Osteoblast (primary cell): ENCODE measurements around the gene TNNI2. TPM values are rescaled to one million over a fixed set of nuclear protein-coding genes. Genes with fewer than 3 reads are reported as not detected.

Source experiments
- DNase-seq: peaks from one replicate; pipeline ENCODE4 v3.0.0; 2011; ENCODE audit warnings: low spot score, mixed read lengths; ENCODE audit not compliant: insufficient read length; ENCODE audit errors: missing footprints
- H2AFZ ChIP-seq: 2 replicates; pipeline ENCODE4 v1.6.0; 2011; ENCODE audit warnings: mild to moderate bottlenecking, low read length
- H3K27ac ChIP-seq: 2 replicates; pipeline ENCODE4 v1.5.1; 2011; ENCODE audit warnings: mild to moderate bottlenecking, low read depth, low read length, moderate library complexity
- H3K27me3 ChIP-seq: 2 replicates; pipeline ENCODE4 v1.6.0; 2012; ENCODE audit warnings: mild to moderate bottlenecking, control low read depth, inconsistent platforms, low read length, moderate library complexity; ENCODE audit not compliant: insufficient read depth
- H3K36me3 ChIP-seq: 2 replicates; pipeline ENCODE4 v1.5.1; 2011; ENCODE audit warnings: mild to moderate bottlenecking, low read length, control low read depth, moderate library complexity; ENCODE audit not compliant: insufficient read depth
- H3K4me1 ChIP-seq: 2 replicates; pipeline ENCODE4 v1.5.1; 2011; ENCODE audit warnings: mild to moderate bottlenecking, low read length, control low read depth, moderate library complexity; ENCODE audit not compliant: insufficient read depth
- H3K4me2 ChIP-seq: 2 replicates; pipeline ENCODE4 v1.6.0; 2011; ENCODE audit warnings: mild to moderate bottlenecking, low read length; ENCODE audit not compliant: insufficient read depth
- H3K4me3 ChIP-seq: fragments of 200-600 bp; sonication (generic); 3 replicates; pipeline ENCODE4 v1.5.1; 2012; ENCODE audit warnings: mild to moderate bottlenecking, low read length, inconsistent platforms; ENCODE audit not compliant: insufficient read depth
- H3K79me2 ChIP-seq: 2 replicates; pipeline ENCODE4 v1.6.0; 2012; ENCODE audit warnings: mild to moderate bottlenecking, low read length, control low read depth, inconsistent platforms; ENCODE audit not compliant: insufficient read depth
- H3K9me3 ChIP-seq: 2 replicates; pipeline ENCODE4 v1.5.1; 2011; ENCODE audit warnings: low read depth, low read length, control low read depth
- H4K20me1 ChIP-seq: 2 replicates; pipeline ENCODE4 v1.6.0; 2012; ENCODE audit warnings: mild to moderate bottlenecking, low read length, control low read depth; ENCODE audit not compliant: insufficient read depth
- total RNA-seq: library from RNA; depleted of rRNA; stranded (reverse); fragments of >200 nt; gene quantifications from 2 replicates; pipeline ENCODE4 v1.2.3, GENCODE V29; 2012
- TF ChIP-seq, protein P1 (sequence below): IDR thresholded peaks from 2 replicates; pipeline ENCODE4 v1.5.1; 2011; ENCODE audit warnings: mild to moderate bottlenecking, low read depth, low read length, moderate library complexity; ENCODE audit errors: extremely low read depth

Gene TNNI2
- total RNA-seq, 1 donor: not detected

DNA sequence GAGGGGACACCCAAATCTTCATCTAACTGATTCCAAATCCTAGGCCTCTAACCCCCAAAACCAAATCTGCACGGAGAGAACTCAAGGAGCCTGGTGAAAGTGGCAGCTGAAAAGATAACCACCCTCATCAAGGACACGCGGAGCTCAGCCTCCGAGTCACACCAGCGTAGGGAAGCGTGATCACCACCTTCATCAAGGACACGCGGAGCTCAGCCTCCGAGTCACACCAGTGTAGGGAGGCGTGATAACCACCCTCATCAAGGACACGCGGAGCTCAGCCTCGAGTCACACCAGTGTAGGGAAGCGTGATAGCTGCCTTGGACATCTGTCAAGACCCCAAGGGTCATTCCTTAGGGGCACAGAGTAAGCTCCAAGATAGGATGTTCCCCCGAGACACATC is 33.3 kb upstream of the TNNI2 start:
- H3K27ac ChIP-seq: no peak overlapping the region
- DNase-seq: no peak
- H3K27me3 ChIP-seq: peaks cover 17% of the 10 kb centered on the region
- H3K4me1 ChIP-seq: no peaks in the 10 kb centered on the region
- TF ChIP-seq, protein P1, sequence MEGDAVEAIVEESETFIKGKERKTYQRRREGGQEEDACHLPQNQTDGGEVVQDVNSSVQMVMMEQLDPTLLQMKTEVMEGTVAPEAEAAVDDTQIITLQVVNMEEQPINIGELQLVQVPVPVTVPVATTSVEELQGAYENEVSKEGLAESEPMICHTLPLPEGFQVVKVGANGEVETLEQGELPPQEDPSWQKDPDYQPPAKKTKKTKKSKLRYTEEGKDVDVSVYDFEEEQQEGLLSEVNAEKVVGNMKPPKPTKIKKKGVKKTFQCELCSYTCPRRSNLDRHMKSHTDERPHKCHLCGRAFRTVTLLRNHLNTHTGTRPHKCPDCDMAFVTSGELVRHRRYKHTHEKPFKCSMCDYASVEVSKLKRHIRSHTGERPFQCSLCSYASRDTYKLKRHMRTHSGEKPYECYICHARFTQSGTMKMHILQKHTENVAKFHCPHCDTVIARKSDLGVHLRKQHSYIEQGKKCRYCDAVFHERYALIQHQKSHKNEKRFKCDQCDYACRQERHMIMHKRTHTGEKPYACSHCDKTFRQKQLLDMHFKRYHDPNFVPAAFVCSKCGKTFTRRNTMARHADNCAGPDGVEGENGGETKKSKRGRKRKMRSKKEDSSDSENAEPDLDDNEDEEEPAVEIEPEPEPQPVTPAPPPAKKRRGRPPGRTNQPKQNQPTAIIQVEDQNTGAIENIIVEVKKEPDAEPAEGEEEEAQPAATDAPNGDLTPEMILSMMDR: no peak
- H3K36me3 ChIP-seq: no peaks in the 10 kb centered on the region
- no peaks in the 10 kb centered on the region for H4K20me1 ChIP-seq
- no peaks in the 10 kb centered on the region for H3K9me3 ChIP-seq
- H2AFZ ChIP-seq: no peak overlapping the region
- no peak overlapping the region for H3K4me3 ChIP-seq
- no peaks in the 10 kb centered on the region for H3K79me2 ChIP-seq
- no peak overlapping the region for H3K4me2 ChIP-seq

DNA sequence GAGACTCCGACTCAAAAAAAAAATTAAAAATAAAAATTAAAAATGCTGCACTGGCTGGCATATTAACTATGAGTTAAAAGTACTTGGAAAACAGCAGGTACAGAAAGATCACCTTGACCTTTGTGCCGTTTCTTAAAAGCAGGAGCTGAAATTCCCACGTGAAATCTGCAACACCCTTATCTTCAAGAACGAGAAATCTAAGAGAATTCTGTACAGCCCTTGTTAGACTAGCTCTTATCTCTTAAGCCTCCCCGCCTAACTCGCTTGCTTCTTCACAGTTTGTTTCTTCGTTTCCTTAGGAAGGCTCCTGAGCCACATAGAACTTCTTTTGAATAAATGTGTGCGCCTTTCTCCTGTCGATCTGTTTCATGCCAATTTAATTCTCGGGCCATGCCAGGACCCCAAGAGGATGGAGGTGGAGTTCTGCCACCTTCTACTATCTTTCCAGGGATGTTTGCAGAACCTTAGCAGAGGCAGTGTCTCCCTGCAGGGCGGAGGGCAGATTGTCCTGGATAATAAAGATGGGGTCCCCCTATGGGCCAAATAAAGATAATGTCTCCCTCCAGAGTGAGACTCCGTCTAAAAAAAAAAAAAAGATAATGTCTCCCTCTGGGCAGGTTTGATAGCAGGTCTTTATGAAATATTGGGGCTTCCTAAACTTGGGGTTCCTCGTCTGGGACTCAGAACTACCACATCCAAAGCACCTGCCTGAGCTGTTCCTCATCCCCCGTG is 31.4 kb upstream of the TNNI2 start:
- no peaks in the 10 kb centered on the region for H3K36me3 ChIP-seq
- H2AFZ ChIP-seq: no peak overlapping the region
- no peaks in the 10 kb centered on the region for H4K20me1 ChIP-seq
- H3K4me2 ChIP-seq: no peak overlapping the region
- peak; percentile 74 for DNase-seq
- no peaks in the 10 kb centered on the region for H3K4me1 ChIP-seq
- no peak overlapping the region for H3K27ac ChIP-seq
- peaks cover 13% of the 10 kb centered on the region for H3K27me3 ChIP-seq
- H3K79me2 ChIP-seq: no peaks in the 10 kb centered on the region
- TF ChIP-seq, protein P1: no peak
- no peaks in the 10 kb centered on the region for H3K9me3 ChIP-seq
- no peak overlapping the region for H3K4me3 ChIP-seq

DNA sequence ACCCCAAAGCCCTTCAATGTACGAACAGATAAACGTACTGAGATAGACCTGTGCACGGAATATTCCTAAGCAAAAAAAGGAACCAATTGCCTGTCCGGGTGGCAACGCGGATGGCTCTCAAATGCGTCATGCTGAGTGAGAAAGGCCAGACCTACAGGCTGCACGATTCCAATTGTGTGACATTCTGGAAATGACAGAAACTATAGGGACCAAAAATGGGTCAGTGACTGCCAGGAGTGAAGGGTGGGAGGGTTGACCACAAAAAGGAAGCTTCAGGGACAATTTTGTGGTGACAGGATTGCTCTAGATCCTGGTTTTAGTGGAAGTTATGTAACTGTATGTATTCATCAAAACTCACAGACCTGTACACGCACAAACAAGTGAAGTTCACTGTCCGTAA is 28.0 kb upstream of the TNNI2 start:
- Histone ChIP-seq H3K27me3 (peaks cover 23% of the 10 kb centered on the region), H3K4me3 (no peak overlapping the region), H3K4me2 (no peak overlapping the region), H3K36me3 (no peaks in the 10 kb centered on the region), H3K9me3 (no peaks in the 10 kb centered on the region), H4K20me1 (no peaks in the 10 kb centered on the region), H3K79me2 (no peaks in the 10 kb centered on the region), H3K27ac (no peak overlapping the region), H2AFZ (no peak overlapping the region), H3K4me1 (no peaks in the 10 kb centered on the region)
- no peak for DNase-seq
- TF ChIP-seq, protein P1: no peak

DNA sequence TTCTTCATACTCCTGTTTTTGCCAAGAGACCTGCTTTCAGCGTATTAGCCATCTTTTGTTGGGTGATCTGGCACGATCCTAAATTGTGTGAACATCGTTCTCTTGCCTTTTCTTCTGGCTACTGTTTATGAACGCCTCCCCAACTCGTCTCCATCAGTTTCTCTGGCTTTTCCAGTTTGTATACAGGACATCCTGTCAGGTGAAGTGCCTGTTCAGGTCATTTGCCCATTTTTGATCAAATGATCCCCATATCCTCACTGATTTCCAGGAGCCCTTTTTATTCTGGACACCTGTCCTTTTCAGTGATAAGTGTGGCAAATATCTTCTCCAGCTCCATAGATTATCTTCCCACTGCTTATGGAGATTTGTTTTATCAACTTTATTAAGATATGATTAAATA is 26.5 kb upstream of the TNNI2 start:
- DNase-seq: no peak
- Histone ChIP-seq H3K27me3 (peaks cover 23% of the 10 kb centered on the region), H3K27ac (no peak overlapping the region), H3K9me3 (no peaks in the 10 kb centered on the region), H2AFZ (no peak overlapping the region), H4K20me1 (no peaks in the 10 kb centered on the region), H3K4me1 (no peaks in the 10 kb centered on the region), H3K79me2 (no peaks in the 10 kb centered on the region), H3K4me2 (no peak overlapping the region), H3K36me3 (no peaks in the 10 kb centered on the region), H3K4me3 (no peak overlapping the region)
- TF ChIP-seq, protein P1: no peak
